Measurements from ENCODE around the gene CEP44.

- TF ChIP-seq POLR2A (IDR thresholded peaks at IDR 0.05) (no peak), CTCF (IDR thresholded peaks at IDR 0.05) (no peak)
Measured at GRCh38 chr4:174277433-174277832, 6.3 kb upstream of the CEP44 start.
